Measurements from ENCODE around the gene TRIM62. TPM values are rescaled to one million over a fixed set of nuclear protein-coding genes. Genes with fewer than 3 reads are reported as not detected.
A peak's percentile ranks its signal among the peaks of the same experiment; 100 is the strongest.

TRIM62 gene
- 4.3 TPM for total RNA-seq

GRCh38 chr1:33181921-33182341, at the start of gene TRIM62:
TSS of gene TRIM62 (minus strand) at chr1:33182043. CDS start at chr1:33181432, 611 bp downstream.
- peak; percentile 91 for DNase-seq

DNA sequence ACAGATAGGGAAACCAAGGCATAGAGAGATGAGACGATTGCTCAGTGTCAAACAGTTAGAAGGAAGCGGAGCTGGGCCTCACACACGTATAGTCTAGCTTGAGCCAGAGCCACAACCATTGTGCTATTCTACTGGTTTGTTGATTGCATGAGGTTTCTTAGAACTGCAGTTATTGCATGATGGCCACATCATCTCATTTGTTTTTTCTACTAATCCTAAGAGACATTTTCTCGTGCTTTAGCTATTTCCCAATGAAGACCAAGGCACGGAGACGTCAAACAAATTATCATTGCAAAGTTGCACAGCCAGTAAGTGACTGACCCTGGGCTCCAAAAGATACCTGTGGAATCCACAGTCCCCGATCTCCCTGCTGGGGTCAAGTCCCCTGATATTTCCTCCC, 49.3 kb upstream of the TRIM62 start:
- DNase-seq = no peak

DNA sequence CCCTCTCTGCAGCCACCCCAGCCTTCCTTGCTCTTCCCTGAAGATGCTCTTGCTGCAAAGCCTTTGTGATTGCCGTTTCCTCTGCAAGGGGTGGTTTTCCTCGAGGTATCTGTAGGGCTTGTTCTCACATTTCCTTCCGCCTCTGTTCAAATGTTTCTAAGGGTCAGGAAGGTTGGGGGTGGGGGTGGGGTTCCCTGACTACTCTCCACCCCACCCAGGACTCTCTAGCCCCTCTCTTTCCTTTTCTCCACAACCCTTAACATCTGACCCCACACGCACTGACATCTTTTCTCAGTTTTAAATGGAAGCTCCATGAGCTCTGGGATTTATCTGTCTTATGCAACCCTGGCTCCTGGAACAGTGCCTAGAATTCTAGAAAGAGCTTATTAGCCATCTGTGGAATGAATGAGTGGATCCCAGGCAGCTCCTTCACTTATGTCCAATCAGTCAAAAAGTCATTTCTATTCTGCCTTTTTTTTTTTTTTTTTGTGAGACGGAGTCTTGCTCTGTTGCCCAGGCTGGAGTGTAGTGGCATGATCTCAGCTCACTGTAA, 47.2 kb upstream of the TRIM62 start:
- DNase-seq = peak; percentile 93

GRCh38 chr1:33225586-33225985, 43.7 kb upstream of the TRIM62 start:
- no peak for DNase-seq

DNA sequence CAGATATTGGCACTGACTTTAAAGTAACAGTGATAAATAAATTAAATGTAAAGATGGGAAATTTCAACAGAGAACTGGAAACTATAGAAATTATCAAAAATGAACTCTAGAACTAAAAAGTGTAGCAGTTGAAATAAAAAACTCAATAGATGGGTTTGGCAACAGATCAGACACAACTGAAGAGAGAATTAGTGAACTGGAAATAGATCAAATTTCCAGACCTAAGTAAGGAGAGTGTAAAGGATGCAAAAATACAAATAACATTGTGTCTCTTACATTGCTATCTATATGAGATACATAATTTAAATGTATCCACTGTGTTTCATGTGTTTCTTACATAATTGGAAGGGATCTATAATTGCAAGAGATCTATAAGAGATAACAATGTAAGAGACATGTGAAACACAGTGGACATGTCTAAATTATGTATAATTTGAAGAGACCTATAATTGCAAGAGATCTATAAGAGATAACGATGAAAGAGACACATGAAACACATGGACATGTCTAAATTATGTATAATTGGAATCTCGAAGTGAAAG, 42.4 kb upstream of the TRIM62 start:
- DNase-seq = no peak

DNA sequence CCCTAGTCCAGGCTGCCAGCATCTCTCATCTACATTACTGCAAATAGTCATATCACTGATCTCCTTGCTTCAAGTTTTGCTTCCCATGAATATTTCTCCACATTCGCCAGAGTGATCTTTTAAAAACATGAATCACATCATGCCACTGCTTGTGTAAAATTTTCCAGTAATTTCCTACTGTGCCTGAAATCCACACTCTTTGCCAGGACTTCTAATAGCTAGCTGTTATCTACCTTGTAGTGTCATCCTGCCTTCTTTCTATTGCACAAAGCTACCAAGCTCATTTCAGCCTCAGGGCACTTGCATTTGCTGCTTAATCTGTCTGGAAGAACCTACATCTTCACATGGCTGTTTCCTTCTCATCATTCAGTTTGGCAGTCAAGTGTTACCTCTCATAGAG, 40.5 kb upstream of the TRIM62 start:
- no peak for DNase-seq

GRCh38 chr1:33221385-33221758, 39.5 kb upstream of the TRIM62 start:
- no peak for DNase-seq

DNA sequence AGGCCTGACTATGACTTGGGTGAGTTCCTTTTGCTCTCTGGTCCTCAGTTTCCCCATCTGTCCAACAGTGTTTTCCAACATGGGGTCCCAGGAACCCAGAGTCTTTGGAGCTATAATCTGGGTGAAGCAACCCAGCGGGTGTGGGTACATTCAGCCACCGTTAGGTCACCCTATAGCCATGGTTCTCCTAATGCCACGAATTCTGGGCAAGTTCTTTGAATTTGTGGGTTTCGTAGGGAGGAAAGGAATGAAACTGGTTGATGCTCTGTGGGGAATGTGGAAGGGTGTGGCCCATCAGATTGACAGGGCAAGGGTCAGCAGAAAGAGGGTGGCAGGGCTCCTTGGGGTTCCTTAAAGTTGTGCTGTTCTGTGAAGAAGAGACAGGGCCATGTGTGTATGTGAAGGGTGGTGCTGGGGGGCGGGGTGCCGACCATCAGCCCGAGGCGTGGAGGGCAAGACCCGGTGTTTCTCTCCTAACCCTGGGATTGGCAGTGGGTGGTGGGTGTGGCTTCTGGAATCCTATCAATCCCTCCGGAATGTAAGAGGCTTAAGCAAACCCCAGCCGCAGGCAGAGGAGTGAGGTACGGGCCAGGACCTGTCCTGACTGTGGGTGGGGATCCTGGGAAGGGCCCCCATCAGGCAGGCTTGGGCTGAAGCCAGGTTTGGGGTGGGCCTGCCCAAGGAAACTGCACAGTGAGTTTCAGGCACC, 39.0 kb upstream of the TRIM62 start:
- no peak for DNase-seq

GRCh38 chr1:33219886-33220661, 38.2 kb upstream of the TRIM62 start:
- no peak for DNase-seq

GRCh38 chr1:33211972-33212371, 30.1 kb upstream of the TRIM62 start:
- no peak for DNase-seq

DNA sequence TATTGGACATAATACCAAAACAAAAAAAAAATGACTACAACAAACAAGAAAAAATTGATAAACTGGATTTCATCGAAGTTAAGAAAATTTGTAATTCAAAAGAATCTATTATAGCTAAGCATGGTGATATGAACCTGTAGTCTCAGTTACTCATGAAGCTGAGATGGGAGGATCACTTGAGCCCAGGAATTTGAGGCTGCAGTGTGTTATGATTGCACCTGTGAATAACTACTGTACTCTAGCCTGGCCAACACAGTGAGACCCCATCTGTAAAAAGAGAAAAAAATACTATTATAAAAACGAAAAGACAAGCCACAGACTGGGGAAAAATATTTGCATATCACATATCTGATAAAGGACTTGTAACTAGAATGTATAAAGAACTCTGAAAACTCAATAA, 24.5 kb upstream of the TRIM62 start:
- DNase-seq = no peak

DNA sequence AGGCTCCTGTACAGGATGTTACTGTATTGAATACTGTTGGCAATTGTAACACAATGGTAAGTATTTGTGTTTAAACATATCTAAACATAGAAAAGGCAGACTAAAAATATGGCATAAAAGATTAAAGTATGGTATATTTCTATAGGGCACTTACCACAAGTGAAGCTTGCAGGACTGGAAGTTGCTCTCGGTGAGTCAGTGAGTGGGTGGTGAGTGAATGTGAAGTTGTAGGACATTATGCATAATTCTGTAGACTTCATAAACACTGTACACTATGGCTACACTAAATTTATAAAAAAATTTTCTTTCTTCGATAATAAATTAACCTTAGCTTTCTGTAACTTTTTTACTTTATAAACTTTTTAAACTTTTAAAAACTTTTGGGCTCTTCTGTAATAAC, 13.7 kb upstream of the TRIM62 start:
- no peak for DNase-seq

- DNase-seq = no peak
Measured at GRCh38 chr1:33191731-33192275, 10.0 kb upstream of the TRIM62 start.

DNA sequence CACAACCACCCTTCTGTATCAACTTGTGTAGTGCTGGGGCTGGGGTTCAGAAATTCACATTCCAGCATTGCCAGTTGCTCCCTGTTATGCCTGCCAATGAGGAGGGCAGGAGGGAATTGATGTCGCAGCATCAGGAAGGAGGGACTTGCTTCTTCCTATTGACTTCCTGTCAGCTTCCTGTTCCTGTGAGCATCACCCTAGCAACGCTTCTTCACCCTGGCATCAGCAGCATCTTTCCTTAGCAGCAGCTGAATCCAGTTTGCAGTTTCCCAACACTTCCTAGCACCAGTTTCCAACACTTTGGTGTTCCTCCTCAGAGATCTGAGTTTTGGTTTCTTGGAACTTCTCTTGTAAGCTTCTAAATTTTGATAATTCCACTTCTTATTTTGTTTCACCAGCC, 8.9 kb upstream of the TRIM62 start:
- no peak for DNase-seq

- no peak for DNase-seq
Measured at GRCh38 chr1:33188572-33189275, 6.9 kb upstream of the TRIM62 start.

- DNase-seq = no peak
Measured at GRCh38 chr1:33186936-33187335, 5.1 kb upstream of the TRIM62 start.

- peak; percentile 19 for DNase-seq
Measured at GRCh38 chr1:33185541-33185940, 3.7 kb upstream of the TRIM62 start.

- DNase-seq = no peak
Measured at GRCh38 chr1:33183306-33183705, 1.5 kb upstream of the TRIM62 start.

GRCh38 chr1:33182896-33183295, 1.1 kb upstream of the TRIM62 start:
- DNase-seq = no peak

DNA sequence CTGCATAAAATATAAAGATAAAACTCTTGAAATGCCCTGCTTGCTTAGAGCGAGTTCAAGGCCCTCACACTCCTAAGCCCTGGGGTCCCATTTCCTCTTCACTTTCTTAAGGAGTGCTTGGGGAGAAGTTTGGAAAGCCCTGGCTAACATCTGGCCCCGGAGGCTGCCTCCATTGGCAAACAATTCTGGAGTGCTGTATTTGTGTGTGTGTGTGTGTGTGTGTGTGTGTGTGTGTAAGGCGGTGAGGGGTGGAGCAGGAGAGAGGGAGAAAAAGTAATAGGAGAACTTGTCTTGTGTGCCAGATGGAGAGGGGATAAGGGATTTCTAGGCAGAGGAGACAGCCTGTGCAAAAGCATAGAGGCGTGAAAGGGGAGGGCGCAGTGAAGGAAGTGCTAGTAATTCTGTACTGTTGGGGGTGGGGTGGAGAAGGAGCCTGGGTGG, 578 bp upstream of the TRIM62 start:
- DNase-seq = peak; percentile 93

DNA sequence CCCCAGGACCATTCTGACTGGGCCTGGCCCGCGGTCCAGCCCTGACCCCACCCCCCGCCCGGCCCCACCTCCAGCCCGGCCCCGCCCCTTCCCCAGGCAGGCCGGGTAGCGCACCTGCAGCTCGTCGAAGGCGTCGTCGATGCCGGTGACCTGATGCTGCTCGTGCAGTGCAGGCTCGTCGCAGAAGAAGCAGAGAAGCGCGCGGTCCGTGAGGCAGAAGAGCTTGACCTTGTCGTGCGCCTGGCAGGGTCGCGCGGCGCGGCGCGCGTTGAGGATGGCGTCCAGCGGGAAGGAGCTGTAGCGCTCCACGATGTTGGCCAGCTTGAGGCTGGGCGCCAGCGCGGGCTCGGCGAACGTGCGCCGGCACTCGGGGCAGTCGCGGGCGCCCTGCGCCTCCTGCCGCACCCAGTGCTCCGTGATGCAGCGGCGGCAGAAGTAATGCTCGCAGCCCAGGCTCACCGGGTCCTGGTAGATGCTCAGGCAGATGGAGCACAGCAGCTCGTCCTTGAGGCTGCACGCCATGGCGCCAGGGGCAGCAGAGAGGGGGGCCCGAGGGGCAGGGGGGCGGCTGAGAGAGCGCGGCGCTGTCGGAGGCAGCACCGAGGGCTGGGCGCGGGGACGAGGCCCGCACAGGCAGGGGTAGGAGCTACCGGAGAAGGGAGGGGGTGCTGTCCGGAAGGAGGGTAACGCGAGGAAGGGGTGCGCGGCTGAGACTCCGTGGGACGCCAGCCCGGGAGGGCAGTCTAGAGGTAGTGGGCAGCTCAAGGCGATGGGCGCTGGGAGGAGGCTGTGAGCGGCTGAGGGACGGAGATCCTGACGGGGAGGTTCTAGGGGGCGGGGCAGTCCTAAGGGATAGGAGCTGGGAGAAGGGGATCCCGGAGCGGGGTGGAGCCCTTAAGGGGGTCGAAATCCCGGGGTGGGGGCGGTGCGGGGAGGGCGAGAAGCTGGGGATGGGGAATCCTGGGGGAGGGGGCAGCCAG, 642 bp downstream of the TRIM62 start:
- DNase-seq = peak; percentile 63

Measured in skin of body (tissue), 2 donors.